Measurements from ENCODE around the gene GPBP1L1.
A peak's percentile ranks its signal among the peaks of the same experiment; 100 is the strongest.

Gene GPBP1L1

GRCh38 chr1:45589861-45590260 is 96.5 kb downstream of the GPBP1L1 start:
- H3K4me3 ChIP-seq (ENCODE audit: low read depth, low read length) = no peak overlapping the region
- no peak for TF ChIP-seq CTCF (IDR thresholded peaks at IDR 0.05; ENCODE audit: borderline replicate concordance, insufficient read depth, low read depth, low read length)

GRCh38 chr1:45586769-45587168 is 99.6 kb downstream of the GPBP1L1 start:
- no peak for TF ChIP-seq CTCF (IDR thresholded peaks at IDR 0.05; ENCODE audit: borderline replicate concordance, insufficient read depth, low read depth, low read length)

GRCh38 chr1:45585496-45586075 is 100.7 kb downstream of the GPBP1L1 start:
- H3K4me3 ChIP-seq (ENCODE audit: low read depth, low read length) = peak overlapping the region; percentile 100
- TF ChIP-seq CTCF (IDR thresholded peaks at IDR 0.05; ENCODE audit: borderline replicate concordance, insufficient read depth, low read depth, low read length) = no peak

More at GRCh38 chr1:45586769-45587168, 99.6 kb downstream of the GPBP1L1 start:
- peak overlapping the region; percentile 0 for H3K4me3 ChIP-seq (ENCODE audit: low read depth, low read length)

GRCh38 chr1:45585110-45585426 is 101.3 kb downstream of the GPBP1L1 start:
- H3K4me3 ChIP-seq (ENCODE audit: low read depth, low read length) = peak overlapping the region; percentile 100
- TF ChIP-seq CTCF (IDR thresholded peaks at IDR 0.05; ENCODE audit: borderline replicate concordance, insufficient read depth, low read depth, low read length) = no peak

GRCh38 chr1:45584351-45585109 is 101.8 kb downstream of the GPBP1L1 start:
- H3K4me3 ChIP-seq (ENCODE audit: low read depth, low read length) = peak overlapping the region; percentile 100
- no peak for TF ChIP-seq CTCF (IDR thresholded peaks at IDR 0.05; ENCODE audit: borderline replicate concordance, insufficient read depth, low read depth, low read length)

- H3K4me3 ChIP-seq (ENCODE audit: low read depth, low read length) = peak within 1 kb of the TSS; percentile 100
- TF ChIP-seq CTCF (IDR thresholded peaks at IDR 0.05; ENCODE audit: borderline replicate concordance, insufficient read depth, low read depth, low read length) = no peak
These were observed 102.5 kb downstream of the GPBP1L1 start, which contains the start of gene NASP for GRCh38 chr1:45583666-45584350. Gene NASP, plus strand, starts transcription at chr1:45584041. Its CDS starts 106 bp downstream, at chr1:45584147.
